GM23338 (cell line): Measurements from ENCODE around the gene KLC1. TPM values are rescaled to one million over a fixed set of nuclear protein-coding genes. Genes with fewer than 3 reads are reported as not detected.

ENCODE experiments used
- ATAC-seq: fragments of 200-7000 bp; cut with Tn5 transposase; 3 replicates; pipeline ENCODE4 v1.9.1; 2020
- DNase-seq: peaks from one replicate; pipeline ENCODE4 v3.0.0-alpha.2; 2015; ENCODE audit warnings: low spot score
- H2AFZ ChIP-seq: fragments of 200-600 bp; sonication (generic); 2 replicates; pipeline ENCODE4 v1.8.0; 2016; ENCODE audit warnings: antibody characterized with exemption, mild to moderate bottlenecking, moderate library complexity
- H3F3A ChIP-seq: fragments of 200-600 bp; sonication (generic); replicated peaks from 2 replicates; pipeline ENCODE4 v1.8.0; 2017; ENCODE audit warnings: antibody characterized with exemption, mixed run types, low read depth
- H3K27ac ChIP-seq: fragments of 200-600 bp; sonication (generic); 2 replicates; pipeline ENCODE4 v1.6.1; 2016; ENCODE audit warnings: low read depth
- H3K27me3 ChIP-seq: fragments of 200-600 bp; sonication (generic); 2 replicates; pipeline ENCODE4 v1.8.0; 2016; ENCODE audit warnings: mild to moderate bottlenecking, mixed run types, moderate library complexity; ENCODE audit not compliant: insufficient read depth
- H3K36me3 ChIP-seq: fragments of 200-600 bp; sonication (generic); 2 replicates; pipeline ENCODE4 v1.8.0; 2016; ENCODE audit warnings: mild to moderate bottlenecking; ENCODE audit not compliant: insufficient read depth
- H3K4me1 ChIP-seq: fragments of 200-600 bp; sonication (generic); 2 replicates; pipeline ENCODE4 v1.8.0; 2016; ENCODE audit warnings: mild to moderate bottlenecking, moderate library complexity; ENCODE audit not compliant: insufficient read depth
- H3K4me2 ChIP-seq: fragments of 200-600 bp; sonication (generic); 2 replicates; pipeline ENCODE4 v1.7.1; 2017; ENCODE audit warnings: mixed run types
- H3K4me3 ChIP-seq: fragments of 200-600 bp; sonication (generic); 2 replicates; pipeline ENCODE4 v1.6.1; 2016; ENCODE audit warnings: mixed run types
- H3K79me2 ChIP-seq: fragments of 200-600 bp; sonication (generic); replicated peaks from 2 replicates; pipeline ENCODE4 v1.8.0; 2017; ENCODE audit warnings: mild to moderate bottlenecking; ENCODE audit not compliant: insufficient read depth
- H3K9me2 ChIP-seq: fragments of 200-600 bp; sonication (generic); 2 replicates; pipeline ENCODE4 v1.8.0; 2017; ENCODE audit not compliant: insufficient read depth
- H4K20me1 ChIP-seq: fragments of 200-600 bp; sonication (generic); replicated peaks from 2 replicates; pipeline ENCODE4 v1.8.0; 2017; ENCODE audit warnings: mild to moderate bottlenecking; ENCODE audit not compliant: insufficient read depth
- H3K27ac Mint-ChIP-seq: 2 replicates; pipeline ENCODE4 v1.8.0; 2020; ENCODE audit warnings: inconsistent platforms, mild to moderate bottlenecking, moderate library complexity, mixed read lengths
- H3K27me3 Mint-ChIP-seq: 3 replicates; pipeline ENCODE4 v1.8.0; 2022; ENCODE audit warnings: low read depth, mild to moderate bottlenecking, moderate library complexity, mixed read lengths, inconsistent platforms; ENCODE audit not compliant: insufficient read depth, poor library complexity
- H3K36me3 Mint-ChIP-seq: 3 replicates; pipeline ENCODE4 v1.8.0; 2021; ENCODE audit warnings: low read depth, mild to moderate bottlenecking, inconsistent platforms, moderate library complexity, mixed read lengths
- H3K4me1 Mint-ChIP-seq: 3 replicates; pipeline ENCODE4 v1.8.0; 2020; ENCODE audit warnings: mild to moderate bottlenecking, inconsistent platforms, mixed read lengths
- H3K4me3 Mint-ChIP-seq: 3 replicates; pipeline ENCODE4 v1.8.0; 2021; ENCODE audit warnings: moderate library complexity, mild to moderate bottlenecking, inconsistent platforms, mixed read lengths
- H3K9me3 Mint-ChIP-seq: 3 replicates; pipeline ENCODE4 v1.8.0; 2020; ENCODE audit warnings: moderate library complexity, mild to moderate bottlenecking, inconsistent platforms, mixed read lengths
- CREB1 ChIP-seq: fragments of 250-450 bp; sonication (Bioruptor Pico); IDR thresholded peaks from 2 replicates; pipeline ENCODE4 v1.5.0; 2020; ENCODE audit warnings: low read depth, mild to moderate bottlenecking, moderate library complexity
- EZH2 ChIP-seq: fragments of 200-600 bp; sonication (generic); IDR thresholded peaks from one replicate; pipeline ENCODE4 v1.8.0; 2017; ENCODE audit warnings: antibody characterized with exemption, mild to moderate bottlenecking, low read depth; ENCODE audit not compliant: unreplicated experiment
- EZH2phosphoT487 ChIP-seq: fragments of 200-600 bp; sonication (generic); IDR thresholded peaks from one replicate; pipeline ENCODE4 v1.8.1; 2018; ENCODE audit warnings: antibody characterized with exemption; ENCODE audit not compliant: unreplicated experiment
- ZNF114 ChIP-seq: fragments of 250-450 bp; sonication (Bioruptor Pico); IDR thresholded peaks from 2 replicates; pipeline ENCODE4 v1.5.0; 2020; ENCODE audit warnings: mild to moderate bottlenecking, moderate library complexity
- ZNF331 ChIP-seq: fragments of 250-450 bp; sonication (Bioruptor Pico); IDR thresholded peaks from 2 replicates; pipeline ENCODE4 v1.5.0; 2020; ENCODE audit warnings: low read depth, mild to moderate bottlenecking, moderate library complexity
- polyA plus RNA-seq: library from polyadenylated mRNA; unstranded; fragments of >200 nt; fragmentation: Nextera tagmentation; extraction: Ambion mirVana; gene quantifications from 2 replicates; pipeline ENCODE4 v1.2.1, GENCODE V29; 2016
- total RNA-seq: library from RNA; depleted of rRNA; stranded (reverse); fragments of >200 nt; shearing (Covaris generic); gene quantifications from 2 replicates; pipeline ENCODE4 v1.2.3, GENCODE V29; 2014
- TF ChIP-seq, protein P1 (sequence below): IDR thresholded peaks from one replicate; pipeline ENCODE4 v1.6.1; 2018; ENCODE audit warnings: antibody characterized with exemption; ENCODE audit not compliant: unreplicated experiment
- TF ChIP-seq, protein P2 (sequence below): IDR thresholded peaks from 2 replicates; pipeline ENCODE4 v1.6.1; 2016; ENCODE audit warnings: antibody characterized with exemption
- TF ChIP-seq, protein P3 (sequence below), 2 experiments: fragments of 200-600 bp in 1 of 2; sonication (generic) in 1 of 2; conservative IDR thresholded peaks; 2 replicates each; pipeline versions ENCODE4 v1.5.1 to v1.6.1; 2016 to 2017; ENCODE audit warnings: antibody characterized with exemption in 2 of 2, low read depth in 2 of 2, mild to moderate bottlenecking in 2 of 2, moderate library complexity in 1 of 2

KLC1 gene
- total and polyA plus RNA-seq, 2 experiments from 2014 or later, result 165 to 308 TPM

GRCh38 chr14:103707329-103708263 lies 78.6 kb downstream of the KLC1 start:
- Histone ChIP-seq H2AFZ (no peak overlapping the region), H3K27ac (no peak overlapping the region), H3K4me3 (no peak overlapping the region), H3K79me2 (no peaks in the 10 kb centered on the region), H3K4me1 (peaks cover 8% of the 10 kb centered on the region), H3F3A (peaks cover 16% of the 10 kb centered on the region), H3K36me3 (0 out of 2 replicates have a peak, but pooled peaks cover 5% of the 10 kb centered on the region), H3K9me2 (no peaks in the 10 kb centered on the region), H4K20me1 (peaks cover 18% of the 10 kb centered on the region), H3K27me3 (no peaks in the 10 kb centered on the region), H3K4me2 (no peak overlapping the region)
- peaks cover 24% of the 10 kb centered on the region for H3K27me3 Mint-ChIP-seq
- peaks cover 56% of the 10 kb centered on the region for H3K36me3 Mint-ChIP-seq
- TF ChIP-seq, protein P1, sequence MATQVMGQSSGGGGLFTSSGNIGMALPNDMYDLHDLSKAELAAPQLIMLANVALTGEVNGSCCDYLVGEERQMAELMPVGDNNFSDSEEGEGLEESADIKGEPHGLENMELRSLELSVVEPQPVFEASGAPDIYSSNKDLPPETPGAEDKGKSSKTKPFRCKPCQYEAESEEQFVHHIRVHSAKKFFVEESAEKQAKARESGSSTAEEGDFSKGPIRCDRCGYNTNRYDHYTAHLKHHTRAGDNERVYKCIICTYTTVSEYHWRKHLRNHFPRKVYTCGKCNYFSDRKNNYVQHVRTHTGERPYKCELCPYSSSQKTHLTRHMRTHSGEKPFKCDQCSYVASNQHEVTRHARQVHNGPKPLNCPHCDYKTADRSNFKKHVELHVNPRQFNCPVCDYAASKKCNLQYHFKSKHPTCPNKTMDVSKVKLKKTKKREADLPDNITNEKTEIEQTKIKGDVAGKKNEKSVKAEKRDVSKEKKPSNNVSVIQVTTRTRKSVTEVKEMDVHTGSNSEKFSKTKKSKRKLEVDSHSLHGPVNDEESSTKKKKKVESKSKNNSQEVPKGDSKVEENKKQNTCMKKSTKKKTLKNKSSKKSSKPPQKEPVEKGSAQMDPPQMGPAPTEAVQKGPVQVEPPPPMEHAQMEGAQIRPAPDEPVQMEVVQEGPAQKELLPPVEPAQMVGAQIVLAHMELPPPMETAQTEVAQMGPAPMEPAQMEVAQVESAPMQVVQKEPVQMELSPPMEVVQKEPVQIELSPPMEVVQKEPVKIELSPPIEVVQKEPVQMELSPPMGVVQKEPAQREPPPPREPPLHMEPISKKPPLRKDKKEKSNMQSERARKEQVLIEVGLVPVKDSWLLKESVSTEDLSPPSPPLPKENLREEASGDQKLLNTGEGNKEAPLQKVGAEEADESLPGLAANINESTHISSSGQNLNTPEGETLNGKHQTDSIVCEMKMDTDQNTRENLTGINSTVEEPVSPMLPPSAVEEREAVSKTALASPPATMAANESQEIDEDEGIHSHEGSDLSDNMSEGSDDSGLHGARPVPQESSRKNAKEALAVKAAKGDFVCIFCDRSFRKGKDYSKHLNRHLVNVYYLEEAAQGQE, result no peak
- TF ChIP-seq EZH2 (no peak), CREB1 (CRISPR knock-in tag) (no peak), ZNF114 (CRISPR knock-in tag) (no peak), ZNF331 (CRISPR knock-in tag) (no peak), EZH2phosphoT487 (no peak)
- TF ChIP-seq, protein P2, sequence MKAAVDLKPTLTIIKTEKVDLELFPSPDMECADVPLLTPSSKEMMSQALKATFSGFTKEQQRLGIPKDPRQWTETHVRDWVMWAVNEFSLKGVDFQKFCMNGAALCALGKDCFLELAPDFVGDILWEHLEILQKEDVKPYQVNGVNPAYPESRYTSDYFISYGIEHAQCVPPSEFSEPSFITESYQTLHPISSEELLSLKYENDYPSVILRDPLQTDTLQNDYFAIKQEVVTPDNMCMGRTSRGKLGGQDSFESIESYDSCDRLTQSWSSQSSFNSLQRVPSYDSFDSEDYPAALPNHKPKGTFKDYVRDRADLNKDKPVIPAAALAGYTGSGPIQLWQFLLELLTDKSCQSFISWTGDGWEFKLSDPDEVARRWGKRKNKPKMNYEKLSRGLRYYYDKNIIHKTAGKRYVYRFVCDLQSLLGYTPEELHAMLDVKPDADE, result no peak
- TF ChIP-seq, protein P3, sequence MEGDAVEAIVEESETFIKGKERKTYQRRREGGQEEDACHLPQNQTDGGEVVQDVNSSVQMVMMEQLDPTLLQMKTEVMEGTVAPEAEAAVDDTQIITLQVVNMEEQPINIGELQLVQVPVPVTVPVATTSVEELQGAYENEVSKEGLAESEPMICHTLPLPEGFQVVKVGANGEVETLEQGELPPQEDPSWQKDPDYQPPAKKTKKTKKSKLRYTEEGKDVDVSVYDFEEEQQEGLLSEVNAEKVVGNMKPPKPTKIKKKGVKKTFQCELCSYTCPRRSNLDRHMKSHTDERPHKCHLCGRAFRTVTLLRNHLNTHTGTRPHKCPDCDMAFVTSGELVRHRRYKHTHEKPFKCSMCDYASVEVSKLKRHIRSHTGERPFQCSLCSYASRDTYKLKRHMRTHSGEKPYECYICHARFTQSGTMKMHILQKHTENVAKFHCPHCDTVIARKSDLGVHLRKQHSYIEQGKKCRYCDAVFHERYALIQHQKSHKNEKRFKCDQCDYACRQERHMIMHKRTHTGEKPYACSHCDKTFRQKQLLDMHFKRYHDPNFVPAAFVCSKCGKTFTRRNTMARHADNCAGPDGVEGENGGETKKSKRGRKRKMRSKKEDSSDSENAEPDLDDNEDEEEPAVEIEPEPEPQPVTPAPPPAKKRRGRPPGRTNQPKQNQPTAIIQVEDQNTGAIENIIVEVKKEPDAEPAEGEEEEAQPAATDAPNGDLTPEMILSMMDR (conservative IDR thresholded peaks at IDR 0.05; ENCODE audit: low read depth in 2 of 2), result no peak
- no peaks in the 10 kb centered on the region for H3K9me3 Mint-ChIP-seq
- DNase-seq (no peak), ATAC-seq (no peak)
- H3K27ac Mint-ChIP-seq, result no peak overlapping the region
- peaks cover 23% of the 10 kb centered on the region for H3K4me1 Mint-ChIP-seq
- H3K4me3 Mint-ChIP-seq, result no peak overlapping the region
